Measurements from ENCODE around the gene RBCK1.

- TF ChIP-seq, protein P1, sequence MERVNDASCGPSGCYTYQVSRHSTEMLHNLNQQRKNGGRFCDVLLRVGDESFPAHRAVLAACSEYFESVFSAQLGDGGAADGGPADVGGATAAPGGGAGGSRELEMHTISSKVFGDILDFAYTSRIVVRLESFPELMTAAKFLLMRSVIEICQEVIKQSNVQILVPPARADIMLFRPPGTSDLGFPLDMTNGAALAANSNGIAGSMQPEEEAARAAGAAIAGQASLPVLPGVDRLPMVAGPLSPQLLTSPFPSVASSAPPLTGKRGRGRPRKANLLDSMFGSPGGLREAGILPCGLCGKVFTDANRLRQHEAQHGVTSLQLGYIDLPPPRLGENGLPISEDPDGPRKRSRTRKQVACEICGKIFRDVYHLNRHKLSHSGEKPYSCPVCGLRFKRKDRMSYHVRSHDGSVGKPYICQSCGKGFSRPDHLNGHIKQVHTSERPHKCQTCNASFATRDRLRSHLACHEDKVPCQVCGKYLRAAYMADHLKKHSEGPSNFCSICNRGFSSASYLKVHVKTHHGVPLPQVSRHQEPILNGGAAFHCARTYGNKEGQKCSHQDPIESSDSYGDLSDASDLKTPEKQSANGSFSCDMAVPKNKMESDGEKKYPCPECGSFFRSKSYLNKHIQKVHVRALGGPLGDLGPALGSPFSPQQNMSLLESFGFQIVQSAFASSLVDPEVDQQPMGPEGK (CRISPR knock-in tag; IDR thresholded peaks at IDR 0.05; ENCODE audit: borderline replicate concordance): no peak
- TF ChIP-seq RARB (CRISPR knock-in tag; IDR thresholded peaks at IDR 0.05) (no peak), GLIS3 (CRISPR knock-in tag; IDR thresholded peaks at IDR 0.05) (no peak), ZFP30 (CRISPR knock-in tag; IDR thresholded peaks at IDR 0.05) (no peak), ZNF70 (CRISPR knock-in tag; IDR thresholded peaks at IDR 0.05) (no peak)
Observed at GRCh38 chr20:444862-445426, 36.8 kb downstream of the RBCK1 start.

Measured in SK-N-SH treated with all-trans-retinoic acid at 6 μM for 48 hours (cell line).